Activated T-helper 1 cell treated with Interleukin-2 at 50 U/mL for 16 hours (primary cell): Measurements from ENCODE around the gene SERTAD3.
"Not testable (repeated sequence)": the region's sequence is repeated elsewhere in the genome, so short reads cannot be mapped to it uniquely, and the experiment has no call there.

Experiments used
- DNase-seq: peaks from one replicate; pipeline ENCODE4 v3.0.0-alpha.2; 2020; ENCODE audit warnings: low read depth

SERTAD3 gene

GRCh38 chr19:40457953-40458596, 13.9 kb upstream of the SERTAD3 start:
- DNase-seq = no peak

GRCh38 chr19:40457048-40457447, 12.9 kb upstream of the SERTAD3 start:
- DNase-seq = no peak

GRCh38 chr19:40453943-40454342, 9.8 kb upstream of the SERTAD3 start:
- not testable (repeated sequence) for DNase-seq

GRCh38 chr19:40453151-40453735, 9.1 kb upstream of the SERTAD3 start:
- DNase-seq = no peak

GRCh38 chr19:40452016-40452415, 7.9 kb upstream of the SERTAD3 start:
- no peak for DNase-seq

GRCh38 chr19:40450664-40451063, 6.5 kb upstream of the SERTAD3 start:
- no peak for DNase-seq

GRCh38 chr19:40449506-40449905, 5.4 kb upstream of the SERTAD3 start:
- DNase-seq = no peak

GRCh38 chr19:40446263-40446784, 2.2 kb upstream of the SERTAD3 start:
- DNase-seq = no peak

GRCh38 chr19:40445780-40446262, 1.7 kb upstream of the SERTAD3 start:
- no peak for DNase-seq

- DNase-seq = no peak
Observed at GRCh38 chr19:40444825-40445312, 734 bp upstream of the SERTAD3 start.

GRCh38 chr19:40443131-40443999, 770 bp downstream of the SERTAD3 start:
- DNase-seq = peak; percentile 99

- DNase-seq = no peak
Observed at GRCh38 chr19:40442328-40443130, 1.6 kb downstream of the SERTAD3 start.

- no peak for DNase-seq
Observed at GRCh38 chr19:40441719-40442253, 2.3 kb downstream of the SERTAD3 start.

GRCh38 chr19:40438284-40438683, 5.9 kb downstream of the SERTAD3 start:
- DNase-seq = no peak

GRCh38 chr19:40433391-40434216, 10.5 kb downstream of the SERTAD3 start:
- DNase-seq = peak; percentile 34

GRCh38 chr19:40432760-40433159, 11.4 kb downstream of the SERTAD3 start:
- not testable (repeated sequence) for DNase-seq

GRCh38 chr19:40431698-40432097, 12.4 kb downstream of the SERTAD3 start:
- DNase-seq = no peak

GRCh38 chr19:40430242-40430641, 13.9 kb downstream of the SERTAD3 start:
- not testable (repeated sequence) for DNase-seq

GRCh38 chr19:40428197-40428596, 15.9 kb downstream of the SERTAD3 start:
- DNase-seq = not testable (repeated sequence)
